RKO (cell line): Measurements from ENCODE around the gene ANO8.

Experiments used
- DNase-seq: peaks from one replicate; pipeline ENCODE4 v3.0.0-alpha.2; 2016; ENCODE audit warnings: low spot score

The ANO8 gene

GRCh38 chr19:17346109-17346671, 11.5 kb upstream of the ANO8 start:
- peak; percentile 76 for DNase-seq

GRCh38 chr19:17341845-17342244, 7.2 kb upstream of the ANO8 start:
- DNase-seq: no peak

- no peak for DNase-seq
These were observed 6.7 kb upstream of the ANO8 start for GRCh38 chr19:17341386-17341785.

GRCh38 chr19:17340871-17341357, 6.3 kb upstream of the ANO8 start:
- DNase-seq: no peak

GRCh38 chr19:17340302-17340870, 5.7 kb upstream of the ANO8 start:
- peak; percentile 46 for DNase-seq

- DNase-seq: peak; percentile 41
These were observed 4.6 kb upstream of the ANO8 start for GRCh38 chr19:17339088-17339741.

- DNase-seq: no peak
These were observed 3.9 kb upstream of the ANO8 start for GRCh38 chr19:17338433-17339078.

GRCh38 chr19:17337675-17338432, 3.2 kb upstream of the ANO8 start:
- DNase-seq: peak; percentile 81

GRCh38 chr19:17336872-17337674, 2.4 kb upstream of the ANO8 start, which contains the start of gene GTPBP3:
GTPBP3 (plus strand) TSS chr19:17337553; CDS start chr19:17337612, 59 bp downstream.
- DNase-seq: peak; percentile 100

GRCh38 chr19:17335575-17335974, 920 bp upstream of the ANO8 start:
- DNase-seq: no peak

GRCh38 chr19:17333611-17334413, 843 bp downstream of the ANO8 start:
- DNase-seq: peak; percentile 90

GRCh38 chr19:17332677-17333581, 1.7 kb downstream of the ANO8 start:
- DNase-seq: peak; percentile 82

- DNase-seq: no peak
These were observed 2.3 kb downstream of the ANO8 start for GRCh38 chr19:17332360-17332676.

- DNase-seq: no peak
These were observed 3.6 kb downstream of the ANO8 start for GRCh38 chr19:17331045-17331558.

- DNase-seq: no peak
These were observed 4.2 kb downstream of the ANO8 start for GRCh38 chr19:17330262-17331044.

GRCh38 chr19:17329366-17330261, 5.0 kb downstream of the ANO8 start:
- no peak for DNase-seq
